ENCODE results near the gene PITX2. TPM values are rescaled to one million over a fixed set of nuclear protein-coding genes. Genes with fewer than 3 reads are reported as not detected.

Gene PITX2
- total and polyA plus RNA-seq, 7 donors: 0.45 to 2.1 (median 1.1) TPM; not detected in 3

DNA sequence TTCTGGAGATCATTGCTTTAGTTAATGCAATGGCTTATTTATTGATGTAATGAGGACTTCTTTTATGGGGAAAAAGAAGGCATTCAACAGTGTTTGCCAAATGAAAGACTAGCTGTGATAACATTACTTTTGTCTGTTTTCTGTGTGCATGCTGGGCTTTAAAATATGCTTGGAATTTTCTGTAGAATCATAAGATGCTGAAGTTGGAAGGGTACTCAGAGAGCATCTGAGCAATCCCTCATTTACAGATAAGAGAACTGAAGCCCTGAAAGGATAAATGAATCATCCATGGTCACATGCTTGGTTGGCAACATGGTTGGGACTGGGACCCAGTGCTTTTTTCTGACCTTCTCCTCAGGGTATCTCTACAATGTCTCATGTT, 31.4 kb upstream of the PITX2 start:
- H3K27ac ChIP-seq: no peak overlapping the region
- TF ChIP-seq EP300 (IDR thresholded peaks at IDR 0.05) (no peak), CTCF (IDR thresholded peaks at IDR 0.05) (no peak), POLR2AphosphoS5 (IDR thresholded peaks at IDR 0.05) (no peak), POLR2A (IDR thresholded peaks at IDR 0.05) (no peak)
- no peaks in the 10 kb centered on the region for H3K27me3 ChIP-seq

GRCh38 chr4:110653321-110654253, 30.7 kb upstream of the PITX2 start:
- 31 to 66% methylated on average over 6 of the region's 6 CpGs for WGBS, 2 donors
- DNase-seq: no peak
- intact Hi-C loops (cut with DNase I): no loop called here
- Histone ChIP-seq H3K9me3 (no peaks in the 10 kb centered on the region), H3K27ac (no peak overlapping the region), H3K4me3 (no peak overlapping the region), H3K4me1 (no peaks in the 10 kb centered on the region), H3K36me3 (no peaks in the 10 kb centered on the region), H3K27me3 (no peaks in the 10 kb centered on the region)
- TF ChIP-seq POLR2A (IDR thresholded peaks at IDR 0.05) (no peak), CTCF (IDR thresholded peaks at IDR 0.05) (no peak), POLR2AphosphoS5 (IDR thresholded peaks at IDR 0.05) (no peak), EP300 (IDR thresholded peaks at IDR 0.05) (no peak)

More for the DNA sequence above, 31.4 kb upstream of the PITX2 start:
- DNase-seq: no peak
- no peaks in the 10 kb centered on the region for H3K9me3 ChIP-seq
- no peak overlapping the region for H3K4me3 ChIP-seq
- intact Hi-C loops (cut with DNase I): no loop called here
- no peaks in the 10 kb centered on the region for H3K36me3 ChIP-seq
- no peaks in the 10 kb centered on the region for H3K4me1 ChIP-seq

DNA sequence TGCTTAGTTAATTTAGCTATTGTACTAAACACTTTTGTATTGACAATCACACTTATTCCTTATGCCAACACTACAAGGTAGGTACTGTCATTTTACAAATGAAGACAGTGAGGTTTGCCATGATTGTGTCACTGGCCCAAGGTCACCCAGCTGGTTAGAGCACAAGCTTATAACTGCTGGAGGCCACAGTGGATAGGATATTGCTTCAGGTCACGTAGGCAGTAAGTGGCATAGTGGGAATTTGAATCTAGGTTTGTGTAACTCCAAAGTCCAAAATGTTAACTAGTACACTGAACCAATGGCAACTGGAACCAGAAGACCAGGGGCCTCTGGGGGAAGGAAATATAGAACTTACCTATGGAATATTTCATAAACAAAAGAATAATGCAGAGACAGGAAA, 21.1 kb upstream of the PITX2 start:
- Histone ChIP-seq H3K4me1 (no peaks in the 10 kb centered on the region), H3K36me3 (no peaks in the 10 kb centered on the region), H3K27me3 (peaks cover 17 to 78% (median 40%) of the 10 kb centered on the region in 3 donors), H3K4me3 (no peak overlapping the region), H3K9me3 (no peaks in the 10 kb centered on the region), H3K27ac (no peak overlapping the region)
- intact Hi-C loops (cut with DNase I): no loop called here
- TF ChIP-seq POLR2A (IDR thresholded peaks at IDR 0.05) (no peak), POLR2AphosphoS5 (IDR thresholded peaks at IDR 0.05) (no peak), EP300 (IDR thresholded peaks at IDR 0.05) (no peak), CTCF (IDR thresholded peaks at IDR 0.05) (no peak)
- 20 to 63% methylated on average over 1 of the region's 1 CpG for WGBS, 2 donors
- DNase-seq: no peak

GRCh38 chr4:110643096-110643495, 20.2 kb upstream of the PITX2 start:
- no peak for DNase-seq
- no peaks in the 10 kb centered on the region for H3K36me3 ChIP-seq
- H3K9me3 ChIP-seq: no peaks in the 10 kb centered on the region
- H3K4me1 ChIP-seq: no peaks in the 10 kb centered on the region
- no peak overlapping the region for H3K27ac ChIP-seq
- 78 to 80% methylated on average over 1 of the region's 1 CpG for WGBS, 2 donors
- no peak overlapping the region for H3K4me3 ChIP-seq
- peaks cover 17 to 87% (median 49%) of the 10 kb centered on the region in 3 donors for H3K27me3 ChIP-seq
- intact Hi-C loops (cut with DNase I): no loop called here
- TF ChIP-seq POLR2AphosphoS5 (IDR thresholded peaks at IDR 0.05) (no peak), EP300 (IDR thresholded peaks at IDR 0.05) (no peak), CTCF (IDR thresholded peaks at IDR 0.05) (no peak), POLR2A (IDR thresholded peaks at IDR 0.05) (no peak)
